ENCODE measurements around the gene CLCN2. TPM values are rescaled to one million over a fixed set of nuclear protein-coding genes. Genes with fewer than 3 reads are reported as not detected.

CLCN2 gene
- total RNA-seq, 2 donors from 2014 or later, result 6.5 to 13.9 TPM

DNA sequence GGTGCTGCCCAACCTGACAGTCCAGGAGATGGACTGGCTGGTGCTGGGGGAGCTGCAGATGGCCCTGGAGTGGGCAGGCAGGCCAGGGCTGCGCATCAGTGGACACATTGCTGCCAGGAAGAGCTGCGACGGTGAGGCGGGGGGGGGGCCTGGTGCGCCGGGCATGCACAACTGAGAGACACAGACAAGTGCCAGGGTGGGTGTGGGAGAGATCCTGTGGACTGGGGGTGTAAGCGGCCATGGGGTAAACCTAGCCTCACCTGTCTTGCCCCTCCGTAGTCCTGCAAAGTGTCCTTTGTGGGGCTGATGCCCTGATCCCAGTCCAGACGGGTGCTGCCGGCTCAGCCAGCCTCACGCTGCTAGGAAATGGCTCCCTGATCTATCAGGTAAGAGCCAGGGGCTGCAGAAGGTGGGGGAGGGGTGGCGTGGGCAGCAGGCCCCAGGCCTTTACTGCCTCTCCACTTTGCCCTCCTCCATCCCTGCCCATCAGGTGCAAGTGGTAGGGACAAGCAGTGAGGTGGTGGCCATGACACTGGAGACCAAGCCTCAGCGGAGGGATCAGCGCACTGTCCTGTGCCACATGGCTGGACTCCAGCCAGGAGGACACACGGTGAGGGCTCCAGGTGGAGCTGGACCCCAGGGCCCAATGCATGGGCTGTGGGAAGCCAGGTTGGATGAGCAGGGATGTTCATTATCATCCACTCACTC is 21.8 kb upstream of the CLCN2 start:
- H3K27ac Mint-ChIP-seq, result no peak overlapping the region
- no peak for DNase-seq (ENCODE audit: low spot score in 2 of 2)
- no peaks in the 10 kb centered on the region for H3K36me3 Mint-ChIP-seq
- ATAC-seq, result no peak
- H3K9me3 Mint-ChIP-seq, result no peaks in the 10 kb centered on the region

DNA sequence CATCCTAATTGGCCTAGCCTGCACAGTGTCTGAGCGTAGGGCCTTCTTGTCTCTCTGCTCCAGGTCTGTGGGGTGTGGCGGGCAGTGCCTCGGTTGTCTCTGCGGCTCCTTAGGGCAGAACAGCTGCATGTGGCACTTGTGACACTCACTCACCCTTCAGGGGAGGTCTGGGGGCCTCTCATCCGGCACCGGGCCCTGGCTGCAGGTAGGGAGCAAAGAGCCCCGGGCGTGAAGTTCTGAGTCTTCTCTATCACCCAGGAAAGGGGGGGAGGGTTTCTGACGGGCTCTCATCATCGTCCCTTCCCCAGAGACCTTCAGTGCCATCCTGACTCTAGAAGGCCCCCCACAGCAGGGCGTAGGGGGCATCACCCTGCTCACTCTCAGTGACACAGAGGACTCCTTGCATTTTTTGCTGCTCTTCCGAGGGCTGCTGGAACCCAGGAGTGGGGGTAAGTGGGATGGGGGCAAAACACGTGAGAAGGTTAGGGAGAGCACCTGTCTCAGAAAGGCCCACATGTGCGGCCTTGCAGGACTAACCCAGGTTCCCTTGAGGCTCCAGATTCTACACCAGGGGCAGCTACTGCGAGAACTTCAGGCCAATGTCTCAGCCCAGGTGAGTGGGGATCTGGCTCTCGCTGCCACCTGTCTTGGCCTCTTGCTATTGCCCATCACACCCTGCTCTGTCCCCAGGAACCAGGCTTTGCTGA is 21.1 kb upstream of the CLCN2 start:
- ATAC-seq (no peak), DNase-seq (ENCODE audit: low spot score in 2 of 2) (no peak)
- H3K9me3 Mint-ChIP-seq, result no peaks in the 10 kb centered on the region
- no peak overlapping the region for H3K27ac Mint-ChIP-seq
- no peaks in the 10 kb centered on the region for H3K36me3 Mint-ChIP-seq

DNA sequence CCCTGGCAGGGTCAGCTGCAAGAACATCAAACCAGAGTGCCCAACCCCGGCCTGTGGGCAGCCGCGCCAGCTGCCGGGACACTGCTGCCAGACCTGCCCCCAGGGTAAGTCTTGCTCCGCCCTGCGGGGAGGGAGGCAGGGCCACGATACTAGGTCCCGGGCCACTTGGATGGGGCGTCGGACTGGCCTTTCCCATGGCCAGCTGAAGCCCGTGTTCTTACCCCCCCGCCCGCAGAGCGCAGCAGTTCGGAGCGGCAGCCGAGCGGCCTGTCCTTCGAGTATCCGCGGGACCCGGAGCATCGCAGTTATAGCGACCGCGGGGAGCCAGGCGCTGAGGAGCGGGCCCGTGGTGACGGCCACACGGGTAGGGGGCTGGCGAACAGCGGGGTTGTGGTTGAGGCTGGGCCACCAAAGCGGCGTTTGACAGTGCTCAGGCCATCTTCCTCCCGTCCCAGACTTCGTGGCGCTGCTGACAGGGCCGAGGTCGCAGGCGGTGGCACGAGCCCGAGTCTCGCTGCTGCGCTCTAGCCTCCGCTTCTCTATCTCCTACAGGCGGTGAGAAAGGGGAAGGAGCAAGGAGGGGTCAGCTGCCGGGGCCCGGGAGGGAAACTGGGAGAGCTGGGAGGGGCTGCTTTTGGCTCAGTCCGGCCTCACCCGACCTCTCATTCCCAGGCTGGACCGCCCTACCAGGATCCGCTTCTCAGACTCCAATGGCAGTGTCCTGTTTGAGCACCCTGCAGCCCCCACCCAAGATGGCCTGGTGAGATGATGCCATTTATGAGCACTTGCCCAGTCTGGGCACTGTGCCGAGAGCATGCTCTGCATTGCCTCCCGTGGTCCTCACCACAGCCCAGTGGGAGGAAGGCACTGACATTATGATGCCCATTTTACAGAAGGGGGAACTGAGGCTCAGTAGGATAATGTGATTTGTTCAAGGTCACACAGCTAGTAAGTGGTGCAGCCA is 20.1 kb upstream of the CLCN2 start:
- ATAC-seq (peak; percentile 20 to 25), DNase-seq (ENCODE audit: low spot score in 2 of 2) (no peak)
- Mint-ChIP-seq H3K9me3 (no peaks in the 10 kb centered on the region), H3K27ac (no peak overlapping the region), H3K36me3 (no peaks in the 10 kb centered on the region)

DNA sequence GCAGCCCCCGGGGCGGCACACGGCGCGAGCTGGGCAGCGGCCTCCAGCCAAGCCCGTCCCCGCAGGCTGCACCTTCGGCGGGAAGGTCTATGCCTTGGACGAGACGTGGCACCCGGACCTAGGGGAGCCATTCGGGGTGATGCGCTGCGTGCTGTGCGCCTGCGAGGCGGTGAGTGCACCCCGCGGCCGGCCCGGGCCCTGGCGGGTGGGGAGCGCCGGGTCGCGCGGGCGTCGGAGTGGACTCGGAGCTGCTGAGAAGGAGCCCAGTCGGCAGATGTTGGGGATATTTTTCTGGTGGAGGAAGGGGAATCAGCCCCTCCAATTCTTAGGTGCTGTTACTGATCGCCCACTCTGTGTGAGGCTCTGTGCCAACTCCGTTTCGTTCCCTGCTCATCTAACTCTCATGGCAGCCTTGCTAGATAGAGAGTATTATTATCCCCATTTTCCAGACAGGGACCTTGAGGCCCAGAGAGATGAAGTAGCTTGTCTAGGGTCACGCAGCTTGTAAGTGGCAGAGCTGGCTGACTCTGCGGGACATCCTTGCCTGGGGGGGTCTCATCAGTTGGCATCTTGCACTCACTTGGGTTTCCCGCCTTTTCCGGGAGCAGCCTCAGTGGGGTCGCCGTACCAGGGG is 19.3 kb upstream of the CLCN2 start:
- H3K36me3 Mint-ChIP-seq, result no peaks in the 10 kb centered on the region
- DNase-seq (ENCODE audit: low spot score in 2 of 2), result peak in 1 of 2 donors; percentile 35
- H3K9me3 Mint-ChIP-seq, result no peaks in the 10 kb centered on the region
- H3K27ac Mint-ChIP-seq, result no peak overlapping the region
- ATAC-seq, result peak; percentile 42 to 58

DNA sequence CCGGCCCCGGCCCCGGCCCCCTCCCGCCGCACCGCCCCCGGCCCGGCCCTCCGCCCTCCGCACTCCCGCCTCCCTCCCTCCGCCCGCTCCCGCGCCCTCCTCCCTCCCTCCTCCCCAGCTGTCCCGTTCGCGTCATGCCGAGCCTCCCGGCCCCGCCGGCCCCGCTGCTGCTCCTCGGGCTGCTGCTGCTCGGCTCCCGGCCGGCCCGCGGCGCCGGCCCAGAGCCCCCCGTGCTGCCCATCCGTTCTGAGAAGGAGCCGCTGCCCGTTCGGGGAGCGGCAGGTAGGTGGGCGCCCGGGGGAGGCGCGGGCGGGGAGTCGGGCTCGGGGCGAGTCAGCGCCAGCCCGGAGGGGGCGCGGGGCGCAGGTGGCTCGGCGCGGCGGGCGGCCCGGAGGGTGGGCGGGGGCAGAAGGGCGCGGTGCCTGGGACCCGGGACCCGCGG is 18.8 kb upstream of the CLCN2 start:
- no peak overlapping the region for H3K27ac Mint-ChIP-seq
- DNase-seq (ENCODE audit: low spot score in 2 of 2) (no peak), ATAC-seq (peak; percentile 28 to 46)
- H3K9me3 Mint-ChIP-seq, result no peaks in the 10 kb centered on the region
- no peaks in the 10 kb centered on the region for H3K36me3 Mint-ChIP-seq

DNA sequence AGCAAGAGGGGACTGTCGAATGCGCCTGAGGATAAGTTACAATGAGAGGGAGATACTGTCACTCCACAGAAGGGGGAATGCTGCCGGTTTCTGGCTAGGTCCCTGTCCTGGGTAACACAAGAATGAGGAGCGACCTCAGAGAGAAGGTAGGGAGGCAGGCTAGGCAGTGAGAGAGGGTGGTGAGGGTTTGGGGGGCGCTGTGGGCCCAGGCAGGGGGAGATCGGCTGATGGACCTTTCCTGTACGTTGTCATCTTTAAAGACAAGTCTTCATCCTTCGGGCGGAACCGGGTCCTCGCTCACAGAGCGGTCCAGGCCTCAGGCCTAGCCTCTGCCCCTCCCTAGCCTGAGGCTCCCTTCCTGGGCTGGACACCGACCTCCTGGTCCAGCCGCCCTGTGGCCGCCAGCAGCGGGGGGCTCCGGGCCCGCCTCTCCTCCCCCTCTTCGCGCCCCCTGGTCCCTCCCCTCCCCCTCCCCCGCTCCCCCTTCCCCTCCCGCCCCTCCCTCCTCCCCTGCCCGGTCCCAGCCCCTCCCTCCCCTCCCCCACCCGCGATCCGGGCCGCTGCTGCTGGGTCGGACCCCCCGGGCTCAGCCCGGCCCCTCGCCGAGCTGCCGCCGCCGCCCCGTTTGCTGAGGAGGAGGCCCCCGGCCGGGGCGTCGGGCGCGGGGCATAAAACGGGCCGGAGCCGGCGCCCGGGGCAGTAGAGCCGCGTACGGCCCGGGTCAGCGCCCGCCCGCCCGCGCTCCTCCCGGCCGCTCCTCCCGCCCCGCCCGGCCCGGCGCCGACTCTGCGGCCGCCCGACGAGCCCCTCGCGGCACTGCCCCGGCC is 18.2 kb upstream of the CLCN2 start, which contains the start of gene CHRD:
Gene CHRD (plus strand): TSS at position 697 of the 827 bp plus-strand sequence. CDS start 265 bp downstream, outside the sequence.
- ATAC-seq, result peak; percentile 9 to 11
- Mint-ChIP-seq H3K36me3 (no peaks in the 10 kb centered on the region), H3K27ac (no peak within 1 kb of the TSS), H3K9me3 (no peaks in the 10 kb centered on the region)
- no peak for DNase-seq (ENCODE audit: low spot score in 2 of 2)

DNA sequence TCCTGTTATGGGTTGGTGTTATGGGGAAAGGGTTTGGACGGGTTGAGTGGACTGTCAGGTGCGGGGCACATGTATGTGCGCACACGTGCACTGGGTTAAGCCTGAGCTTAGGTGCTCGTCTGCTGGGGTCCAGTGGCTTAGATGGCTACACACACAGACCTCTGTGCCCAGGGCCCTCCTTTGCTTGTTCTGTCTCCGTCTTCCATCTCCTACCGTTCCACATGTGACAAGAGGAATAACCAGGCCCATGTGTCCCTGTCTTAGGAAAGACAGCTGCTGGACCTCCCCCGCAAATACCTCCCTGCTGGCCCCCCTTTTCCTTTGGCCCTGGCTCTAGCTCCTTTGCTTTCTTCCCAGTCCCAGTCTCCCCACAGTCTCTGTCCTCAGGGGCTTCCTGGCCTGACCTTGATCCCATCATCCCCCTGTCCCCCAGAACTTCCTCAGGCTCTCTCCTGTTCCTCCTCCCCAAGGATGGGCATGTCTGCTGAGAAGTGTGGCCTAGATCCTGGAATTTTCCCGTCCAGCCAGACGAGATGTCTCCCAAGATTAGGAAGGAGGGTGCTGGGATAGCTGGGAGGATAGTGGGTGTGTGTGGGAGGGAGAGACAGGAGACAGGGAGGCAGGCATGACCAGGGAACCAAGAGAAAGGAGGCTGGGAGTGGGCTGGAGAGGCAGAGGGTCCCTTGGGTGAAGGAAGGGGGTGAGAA is 17.4 kb upstream of the CLCN2 start:
- H3K27ac Mint-ChIP-seq, result no peak overlapping the region
- DNase-seq (ENCODE audit: low spot score in 2 of 2) (no peak), ATAC-seq (no peak)
- H3K36me3 Mint-ChIP-seq, result no peaks in the 10 kb centered on the region
- H3K9me3 Mint-ChIP-seq, result no peaks in the 10 kb centered on the region

DNA sequence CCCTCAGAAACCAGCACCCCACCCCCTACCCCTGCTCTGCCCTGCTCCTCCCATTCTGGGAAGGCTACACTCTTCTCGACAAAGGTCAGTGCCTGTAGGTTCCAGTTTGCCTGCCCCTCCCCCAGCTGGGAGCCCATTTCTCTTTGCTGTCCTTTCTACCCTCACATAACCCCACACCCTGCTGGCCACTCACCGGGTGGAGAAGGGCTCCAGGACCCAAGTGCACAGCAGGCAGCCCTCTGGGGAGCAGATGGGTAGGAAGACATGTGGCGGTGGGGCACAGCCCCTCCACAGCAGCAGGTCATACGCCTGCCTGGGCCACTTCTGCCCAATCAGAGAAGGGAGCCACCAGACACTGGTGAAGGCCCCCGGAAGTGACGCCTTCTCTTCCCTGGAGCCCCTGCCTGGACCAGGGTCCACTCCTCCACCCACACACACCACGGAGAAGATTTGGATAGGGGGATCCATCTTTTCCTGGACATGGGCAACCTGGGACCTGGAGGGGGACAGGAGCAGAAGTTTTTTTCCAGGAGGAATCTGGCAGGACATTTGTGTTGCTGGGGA is 16.6 kb upstream of the CLCN2 start, which contains the start of gene THPO:
Gene THPO (minus strand): TSS at position 326 of the 564 bp plus-strand sequence. CDS start 1,948 bp downstream, outside the sequence.
- Mint-ChIP-seq H3K27ac (no peak within 1 kb of the TSS), H3K9me3 (no peaks in the 10 kb centered on the region), H3K36me3 (no peaks in the 10 kb centered on the region)
- DNase-seq (ENCODE audit: low spot score in 2 of 2) (no peak), ATAC-seq (no peak)

DNA sequence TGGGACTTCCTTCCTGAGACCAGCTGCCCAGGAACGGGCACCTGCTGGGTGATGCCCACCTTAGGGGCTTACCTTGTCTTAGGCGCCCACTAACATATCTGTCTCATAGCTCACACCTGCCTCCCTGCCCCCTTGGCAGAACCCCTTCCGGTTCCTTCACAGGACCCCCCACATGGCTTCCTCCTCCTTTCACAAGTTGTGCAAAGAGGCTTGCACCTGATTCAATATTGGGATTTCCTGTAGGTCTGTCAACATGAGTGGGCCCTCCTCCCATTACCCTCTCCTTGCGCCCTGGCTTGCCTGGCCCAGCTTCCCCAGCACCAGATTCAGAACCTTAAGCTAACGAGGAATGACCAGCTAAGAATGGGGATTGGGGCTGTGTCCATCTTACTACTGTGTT is 16.0 kb upstream of the CLCN2 start:
- no peak for ATAC-seq

DNA sequence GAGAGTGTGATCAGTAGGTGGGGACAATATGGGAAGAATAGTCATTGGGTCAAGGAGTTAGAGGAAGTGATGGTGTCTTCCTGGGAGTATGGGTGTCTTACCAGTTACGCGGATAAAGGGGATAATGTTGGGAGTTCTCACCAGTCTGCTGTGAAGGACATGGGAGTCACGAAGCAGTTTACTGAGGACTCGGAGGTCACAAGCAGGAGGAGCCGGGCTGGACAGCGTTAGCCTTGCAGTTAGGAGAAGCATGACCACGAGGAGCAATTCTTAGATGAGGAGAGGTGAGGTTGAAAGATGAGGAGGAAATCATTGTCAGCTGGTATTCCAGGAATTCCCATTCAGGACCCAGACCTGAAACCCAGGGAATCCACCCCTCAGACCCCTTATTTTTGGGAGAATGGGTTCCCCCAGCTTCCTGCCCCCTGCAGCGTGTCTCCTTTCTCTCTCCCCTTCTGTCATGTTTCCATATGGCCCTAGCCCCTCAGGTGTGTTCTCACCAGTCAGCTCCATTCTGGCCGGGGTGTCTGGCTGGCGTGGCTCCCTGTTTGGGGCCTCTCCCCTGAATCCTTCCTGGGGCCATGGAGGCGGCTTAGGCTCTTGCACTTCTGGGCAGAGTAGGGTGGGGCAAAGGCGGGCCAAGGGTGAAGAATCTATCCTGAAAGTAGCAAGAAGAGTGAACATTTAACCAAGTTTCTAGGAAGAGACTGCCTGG is 14.5 kb upstream of the CLCN2 start:
- ATAC-seq (no peak), DNase-seq (ENCODE audit: low spot score in 2 of 2) (no peak)
- Mint-ChIP-seq H3K27ac (no peak overlapping the region), H3K9me3 (no peaks in the 10 kb centered on the region), H3K36me3 (no peaks in the 10 kb centered on the region)

More for the DNA sequence above, 16.0 kb upstream of the CLCN2 start:
- Mint-ChIP-seq H3K36me3 (no peaks in the 10 kb centered on the region), H3K9me3 (no peaks in the 10 kb centered on the region), H3K27ac (no peak overlapping the region)
- no peak for DNase-seq (ENCODE audit: low spot score in 2 of 2)

DNA sequence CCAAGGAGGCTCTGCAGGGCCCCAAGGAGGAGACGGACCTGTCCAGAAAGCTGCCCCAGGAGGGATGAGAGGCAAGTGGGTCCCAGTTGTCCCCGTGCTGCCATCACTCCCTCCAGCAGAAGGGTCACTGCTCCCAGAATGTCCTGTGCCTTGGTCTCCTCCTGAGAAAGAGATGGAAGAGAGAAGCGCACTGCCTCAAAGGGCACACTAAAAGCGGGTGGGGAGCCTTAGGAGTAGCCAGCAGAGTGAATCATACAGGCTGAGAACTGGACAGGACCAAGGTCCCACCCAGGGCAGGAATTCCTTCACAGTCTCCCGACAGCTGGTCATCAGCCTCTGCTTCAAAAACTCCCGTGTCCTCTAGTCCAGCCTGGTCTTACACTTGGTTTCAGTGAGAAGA is 12.0 kb upstream of the CLCN2 start:
- ATAC-seq (no peak), DNase-seq (ENCODE audit: low spot score in 2 of 2) (no peak)
- no peaks in the 10 kb centered on the region for H3K9me3 Mint-ChIP-seq
- no peaks in the 10 kb centered on the region for H3K36me3 Mint-ChIP-seq
- no peak overlapping the region for H3K27ac Mint-ChIP-seq

DNA sequence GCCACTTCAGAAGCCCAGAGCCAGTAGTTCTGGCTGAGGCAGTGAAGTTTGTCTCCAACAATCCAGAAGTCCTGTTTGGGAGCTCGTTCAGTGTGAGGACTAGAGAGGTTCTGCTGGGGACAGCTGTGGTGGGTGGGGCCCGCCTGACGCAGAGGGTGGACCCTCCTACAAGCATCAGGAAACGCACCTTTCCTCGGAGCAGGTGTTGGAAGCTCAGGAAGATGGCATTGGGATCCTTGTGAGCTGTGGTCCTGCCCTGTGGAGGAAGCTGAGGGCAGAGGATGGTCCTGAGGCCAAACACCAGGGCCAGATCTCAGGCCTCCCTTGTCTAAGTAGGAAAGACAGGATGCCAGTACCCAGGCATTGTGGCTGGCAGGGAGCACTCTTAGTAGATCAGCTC is 11.5 kb upstream of the CLCN2 start:
- no peak for DNase-seq (ENCODE audit: low spot score in 2 of 2)
- ATAC-seq, result no peak
- Mint-ChIP-seq H3K9me3 (no peaks in the 10 kb centered on the region), H3K36me3 (peaks cover 3% of the 10 kb centered on the region in 2 donors), H3K27ac (no peak overlapping the region)

DNA sequence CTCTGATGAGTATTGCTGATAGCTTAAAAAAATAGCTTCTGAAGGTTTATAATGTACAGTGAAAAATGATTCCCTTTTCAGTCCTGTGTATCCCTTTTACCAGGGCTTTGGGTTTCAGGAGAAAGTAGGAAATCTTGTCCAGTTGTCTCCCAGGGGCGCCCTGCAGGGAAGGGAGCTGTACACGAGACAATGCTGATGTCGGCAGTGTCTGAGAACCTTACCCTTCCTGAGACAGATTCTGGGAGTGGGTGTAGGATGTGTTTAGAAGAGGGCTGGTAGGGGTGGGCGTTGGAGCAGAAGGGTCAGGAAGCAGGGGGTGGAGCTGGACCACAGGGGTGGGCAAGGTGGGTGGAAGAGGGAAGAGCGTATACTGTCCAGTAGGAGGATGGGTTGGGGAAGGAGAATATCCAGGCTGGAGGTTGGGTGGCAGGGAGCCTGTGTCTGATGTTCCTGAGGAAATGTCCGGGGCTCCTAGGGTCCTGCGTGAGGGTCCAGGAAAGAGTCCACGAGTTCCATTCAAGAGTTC is 11.0 kb upstream of the CLCN2 start:
- peaks cover 6 to 7% of the 10 kb centered on the region in 2 donors for H3K36me3 Mint-ChIP-seq
- DNase-seq (ENCODE audit: low spot score in 2 of 2) (no peak), ATAC-seq (no peak)
- H3K27ac Mint-ChIP-seq, result no peak overlapping the region
- H3K9me3 Mint-ChIP-seq, result no peaks in the 10 kb centered on the region

DNA sequence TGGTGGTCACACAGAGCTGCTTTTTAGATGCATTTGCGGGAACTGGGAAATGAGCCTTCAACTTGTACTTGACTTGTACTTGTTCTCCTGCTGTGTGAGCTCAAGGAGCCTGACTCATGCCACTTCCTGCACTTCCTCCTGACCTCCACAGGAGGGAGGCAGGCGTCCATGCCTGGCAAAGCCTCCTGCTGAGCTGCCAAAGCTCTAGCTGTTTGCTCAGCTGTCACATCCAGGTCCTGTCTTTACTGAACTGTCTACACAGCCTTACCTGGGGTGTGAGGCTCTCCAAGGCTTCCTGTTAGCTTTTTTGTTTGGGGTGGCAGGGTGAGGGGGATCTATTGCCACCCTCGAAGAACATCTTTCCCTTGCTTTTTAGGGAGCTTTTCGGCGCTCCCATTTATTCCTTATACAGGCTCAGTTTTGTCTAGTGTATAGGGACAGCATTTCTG is 10.2 kb upstream of the CLCN2 start:
- DNase-seq (ENCODE audit: low spot score in 2 of 2) (peak in 1 of 2 donors; percentile 61), ATAC-seq (peak; percentile 84 to 89)
- Mint-ChIP-seq H3K36me3 (peaks cover 9 to 11% of the 10 kb centered on the region in 2 donors), H3K27ac (peak overlapping the region in 1 of 2 donors; percentile 9), H3K9me3 (no peaks in the 10 kb centered on the region)
